ENCODE measurements around the gene MPIG6B.
A peak's percentile ranks its signal among the peaks of the same experiment; 100 is the strongest.

MPIG6B gene

DNA sequence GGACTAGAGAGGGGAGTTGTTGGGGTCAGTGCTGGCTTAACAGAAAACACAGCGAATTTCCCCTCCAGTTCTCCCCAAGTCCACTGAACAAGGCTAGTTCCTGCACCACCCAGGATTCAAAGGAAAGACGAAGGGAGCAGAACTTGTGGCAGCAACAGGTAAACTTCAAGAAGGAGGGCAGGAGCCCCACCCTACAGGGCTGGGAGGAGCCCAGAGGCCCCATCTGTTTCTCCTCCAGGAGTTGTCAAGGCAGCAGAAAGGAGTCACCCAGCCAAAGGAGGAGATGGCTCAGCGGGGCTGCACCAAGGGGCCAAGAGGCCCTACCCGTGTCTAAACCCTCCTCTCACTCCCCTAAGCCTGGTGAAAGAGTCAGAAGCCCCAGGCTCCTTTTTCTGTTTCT lies 41.0 kb downstream of the MPIG6B start:
- Histone ChIP-seq H3K4me3 (no peak overlapping the region), H3K36me3 (peaks cover 69% of the 10 kb centered on the region), H3K4me1 (peaks cover 23% of the 10 kb centered on the region), H3K9me3 (no peaks in the 10 kb centered on the region), H3K9ac (no peak overlapping the region; the same call in 1 of the 2 replicates), H3K27me3 (no peaks in the 10 kb centered on the region), H4K20me1 (no peaks in the 10 kb centered on the region), H3K27ac (no peak overlapping the region), H3K4me2 (no peak overlapping the region)
- no peak for TF ChIP-seq Cebpa-rat (IDR thresholded peaks at IDR 0.05)

DNA sequence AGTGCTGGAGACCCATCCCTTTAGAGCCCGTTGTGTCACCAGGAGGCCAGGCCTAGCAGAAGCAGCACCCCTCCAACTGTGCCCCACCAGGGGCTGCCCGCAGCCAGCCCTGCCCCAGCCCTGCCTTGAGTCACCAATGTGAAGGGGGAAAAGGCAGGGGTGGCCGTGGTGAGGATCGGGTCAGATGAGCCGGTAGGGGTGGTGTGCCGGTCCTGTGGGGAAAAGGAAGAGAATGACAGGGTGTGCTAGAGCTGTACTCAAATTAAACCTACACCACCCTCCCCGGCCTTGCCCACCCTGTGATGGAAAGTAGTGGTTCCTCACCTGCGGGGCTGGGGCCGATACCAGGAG lies 42.4 kb downstream of the MPIG6B start:
- no peak for TF ChIP-seq Cebpa-rat (IDR thresholded peaks at IDR 0.05)
- H3K36me3 ChIP-seq: peaks cover 55% of the 10 kb centered on the region
- H3K9me3 ChIP-seq: no peaks in the 10 kb centered on the region
- H4K20me1 ChIP-seq: no peaks in the 10 kb centered on the region
- no peak overlapping the region for H3K4me2 ChIP-seq
- no peak overlapping the region for H3K9ac ChIP-seq
- no peak overlapping the region for H3K27ac ChIP-seq
- H3K27me3 ChIP-seq: no peaks in the 10 kb centered on the region
- peaks cover 23% of the 10 kb centered on the region for H3K4me1 ChIP-seq
- no peak overlapping the region for H3K4me3 ChIP-seq

- no peaks in the 10 kb centered on the region for H3K27me3 ChIP-seq
- TF ChIP-seq Cebpa-rat (IDR thresholded peaks at IDR 0.05): no peak
- H3K27ac ChIP-seq: no peak overlapping the region
- no peak overlapping the region for H3K4me2 ChIP-seq
- H3K36me3 ChIP-seq: peaks cover 49% of the 10 kb centered on the region
- no peak overlapping the region for H3K4me3 ChIP-seq
- H3K9ac ChIP-seq: no peak overlapping the region
- H3K4me1 ChIP-seq: peaks cover 22% of the 10 kb centered on the region
- no peaks in the 10 kb centered on the region for H3K9me3 ChIP-seq
- H4K20me1 ChIP-seq: no peaks in the 10 kb centered on the region
These were observed 43.0 kb downstream of the MPIG6B start for GRCh38 chr6:31765910-31766794.

DNA sequence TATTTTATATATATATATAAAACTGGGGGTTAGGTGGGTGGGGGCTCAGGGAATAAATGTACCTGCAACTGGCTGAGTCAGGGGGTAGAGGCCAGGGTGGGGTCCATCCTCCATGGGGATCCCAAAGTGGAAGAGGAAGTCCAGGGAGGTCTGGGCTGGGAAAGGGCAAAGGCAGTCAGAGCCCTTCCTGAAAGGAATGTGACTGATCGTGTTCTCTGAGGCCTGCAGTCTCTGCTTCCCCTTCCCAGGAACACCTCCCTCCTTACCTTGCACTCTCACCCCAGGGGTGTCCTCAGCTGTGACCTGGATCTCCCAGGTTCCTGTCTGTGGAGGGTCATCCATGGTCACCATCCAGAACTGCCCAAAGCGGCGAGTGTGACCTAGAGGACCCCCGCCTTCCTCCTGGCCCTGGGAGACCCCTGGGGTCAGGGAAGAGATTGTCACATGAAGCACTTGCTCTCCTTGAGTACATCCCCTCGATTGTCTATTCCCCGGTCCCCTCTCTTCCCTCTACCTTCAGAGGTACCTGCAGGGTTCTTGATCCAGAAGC lies 44.0 kb downstream of the MPIG6B start:
- H3K4me3 ChIP-seq: no peak overlapping the region
- H3K27me3 ChIP-seq: no peaks in the 10 kb centered on the region
- peaks cover 39% of the 10 kb centered on the region for H3K36me3 ChIP-seq
- H3K27ac ChIP-seq: no peak overlapping the region
- TF ChIP-seq Cebpa-rat (IDR thresholded peaks at IDR 0.05): no peak
- peaks cover 19% of the 10 kb centered on the region for H3K4me1 ChIP-seq
- no peaks in the 10 kb centered on the region for H3K9me3 ChIP-seq
- H4K20me1 ChIP-seq: no peaks in the 10 kb centered on the region
- H3K4me2 ChIP-seq: no peak overlapping the region
- H3K9ac ChIP-seq: no peak overlapping the region

- Histone ChIP-seq H3K9ac (no peak overlapping the region), H3K9me3 (no peaks in the 10 kb centered on the region), H3K4me1 (peaks cover 14% of the 10 kb centered on the region), H4K20me1 (no peaks in the 10 kb centered on the region), H3K36me3 (peaks cover 24% of the 10 kb centered on the region), H3K27me3 (no peaks in the 10 kb centered on the region), H3K27ac (no peak overlapping the region), H3K4me3 (no peak overlapping the region), H3K4me2 (no peak overlapping the region)
- no peak for TF ChIP-seq Cebpa-rat (IDR thresholded peaks at IDR 0.05)
These were observed 45.4 kb downstream of the MPIG6B start for GRCh38 chr6:31768363-31769257.

DNA sequence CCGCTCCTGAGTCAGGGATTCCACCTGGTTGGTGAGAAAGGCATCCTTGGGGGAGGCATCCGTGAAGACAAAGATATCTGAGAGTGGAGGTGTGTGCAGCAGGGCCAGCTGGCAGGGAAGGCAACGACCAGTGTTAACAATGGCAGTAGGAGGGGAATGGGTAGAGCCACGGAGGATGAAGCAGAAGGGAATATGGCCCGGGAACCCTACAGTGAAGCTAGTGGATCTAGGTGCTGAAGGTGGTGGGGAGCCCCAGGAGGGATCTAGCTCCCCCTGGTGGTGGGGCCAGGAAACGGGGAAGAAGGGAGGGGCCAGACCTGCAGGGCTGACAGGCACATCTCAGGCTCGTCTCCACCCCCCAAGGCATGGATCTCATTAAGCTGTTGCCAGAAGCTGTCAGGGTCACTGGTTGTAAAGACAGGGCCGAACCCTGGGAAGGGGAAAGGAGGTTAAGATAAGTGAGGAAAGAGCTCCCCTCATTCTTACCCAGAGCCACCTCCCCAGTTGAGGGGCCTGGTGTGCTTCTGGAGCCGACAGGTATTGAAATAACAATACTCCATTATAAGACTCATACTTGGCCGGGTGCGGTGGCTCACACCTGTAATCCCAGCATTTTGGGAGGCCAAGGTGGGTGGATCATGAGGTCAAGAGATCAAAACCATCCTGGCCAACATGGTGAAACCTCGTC lies 46.7 kb downstream of the MPIG6B start:
- H4K20me1 ChIP-seq: no peaks in the 10 kb centered on the region
- H3K4me2 ChIP-seq: no peak overlapping the region
- TF ChIP-seq Cebpa-rat (IDR thresholded peaks at IDR 0.05): no peak
- peaks cover 24% of the 10 kb centered on the region for H3K4me1 ChIP-seq
- no peak overlapping the region for H3K4me3 ChIP-seq
- no peaks in the 10 kb centered on the region for H3K27me3 ChIP-seq
- H3K9me3 ChIP-seq: no peaks in the 10 kb centered on the region
- H3K27ac ChIP-seq: no peak overlapping the region
- no peak overlapping the region for H3K9ac ChIP-seq
- peaks cover 12% of the 10 kb centered on the region; the same call in 1 of the 2 replicates for H3K36me3 ChIP-seq

DNA sequence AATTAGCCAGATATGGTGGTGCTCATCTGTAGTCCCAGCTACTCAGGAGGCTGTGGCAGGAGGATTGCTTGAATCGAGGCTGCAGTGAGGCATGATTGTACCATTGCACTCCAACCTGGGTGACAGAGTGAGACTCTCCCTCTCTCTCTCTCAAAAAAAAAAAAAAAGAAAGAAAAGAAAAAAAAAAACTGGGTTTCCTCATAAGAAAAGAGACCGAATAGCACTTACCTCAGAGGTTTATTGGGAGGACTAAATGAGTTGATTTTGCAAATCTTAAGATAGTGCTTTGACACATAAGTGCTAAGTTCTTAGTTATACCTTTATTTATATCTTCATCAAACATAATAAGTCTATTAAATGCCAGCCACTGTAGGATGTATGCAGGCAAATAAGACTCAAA lies 47.7 kb downstream of the MPIG6B start:
- Histone ChIP-seq H3K36me3 (0 out of 2 replicates have a peak, but pooled peaks cover 5% of the 10 kb centered on the region), H3K27ac (no peak overlapping the region), H3K4me2 (no peak overlapping the region), H3K27me3 (no peaks in the 10 kb centered on the region), H3K4me1 (peaks cover 34% of the 10 kb centered on the region), H4K20me1 (no peaks in the 10 kb centered on the region), H3K9me3 (no peaks in the 10 kb centered on the region), H3K9ac (no peak overlapping the region), H3K4me3 (no peak overlapping the region)
- no peak for TF ChIP-seq Cebpa-rat (IDR thresholded peaks at IDR 0.05)

DNA sequence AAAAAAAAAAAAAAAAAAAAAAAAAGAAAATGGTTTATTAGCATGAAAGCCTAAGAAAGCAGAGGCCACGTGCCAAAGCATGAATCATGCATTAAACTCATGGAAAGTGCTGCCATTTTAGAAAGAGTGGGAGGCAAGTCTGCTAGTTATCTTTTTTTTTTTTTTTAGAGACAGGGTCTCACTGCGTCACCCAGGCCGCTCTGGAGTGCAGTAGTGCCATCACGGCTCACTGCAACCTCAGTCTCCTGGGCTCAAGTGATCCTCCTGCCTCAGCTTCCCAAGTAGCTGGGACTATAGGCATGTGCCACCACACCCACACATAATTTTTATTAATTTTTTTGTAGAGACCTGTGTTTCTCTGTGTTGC lies 48.8 kb downstream of the MPIG6B start:
- H3K27ac ChIP-seq: no peak overlapping the region
- H3K9ac ChIP-seq: no peak overlapping the region
- no peaks in the 10 kb centered on the region for H3K36me3 ChIP-seq
- H4K20me1 ChIP-seq: no peaks in the 10 kb centered on the region
- peak overlapping the region; percentile 49 for H3K4me2 ChIP-seq
- no peak overlapping the region for H3K4me3 ChIP-seq
- H3K4me1 ChIP-seq: peaks cover 44% of the 10 kb centered on the region
- H3K27me3 ChIP-seq: no peaks in the 10 kb centered on the region
- no peaks in the 10 kb centered on the region for H3K9me3 ChIP-seq
- no peak for TF ChIP-seq Cebpa-rat (IDR thresholded peaks at IDR 0.05)

DNA sequence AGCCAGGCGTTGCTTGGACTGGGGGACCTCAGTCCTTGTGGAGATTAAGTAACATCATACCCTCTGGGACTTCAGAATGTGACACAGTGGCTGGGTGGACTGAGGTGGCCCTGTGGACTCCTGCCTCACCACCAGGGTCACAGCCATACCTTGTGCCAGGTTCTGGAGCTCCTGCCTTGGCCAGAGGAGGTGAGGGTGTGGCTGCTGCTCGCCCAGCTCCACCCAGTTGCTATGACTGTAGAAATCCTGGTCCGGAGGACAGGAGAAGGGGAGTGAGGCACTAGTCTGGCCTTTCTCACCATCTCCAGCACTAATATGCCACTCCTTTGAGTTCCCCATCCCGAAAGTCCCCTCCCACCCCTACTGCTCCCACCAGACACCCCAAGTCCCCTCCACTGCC lies 52.0 kb downstream of the MPIG6B start:
- Histone ChIP-seq H4K20me1 (no peaks in the 10 kb centered on the region; the same call in 1 of the 2 replicates), H3K9me3 (no peaks in the 10 kb centered on the region), H3K4me3 (no peak overlapping the region), H3K36me3 (peaks cover 28% of the 10 kb centered on the region), H3K4me2 (peak overlapping the region; percentile 61), H3K27me3 (no peaks in the 10 kb centered on the region), H3K9ac (no peak overlapping the region), H3K4me1 (peaks cover 58% of the 10 kb centered on the region), H3K27ac (peak overlapping the region; percentile 44; the same call in 1 of the 2 replicates)
- no peak for TF ChIP-seq Cebpa-rat (IDR thresholded peaks at IDR 0.05)
